GM21447 (cell line): ENCODE results near the gene DGKA.
"Not testable (repeated sequence)": the region's sequence is repeated elsewhere in the genome, so short reads cannot be mapped to it uniquely, and the experiment has no call there.

Experiments
- ATAC-seq: cut with Tn5 transposase; IDR thresholded peaks from one replicate; pipeline ENCODE4 v1.9.1; 2021; ENCODE audit not compliant: unreplicated experiment

Gene DGKA

DNA sequence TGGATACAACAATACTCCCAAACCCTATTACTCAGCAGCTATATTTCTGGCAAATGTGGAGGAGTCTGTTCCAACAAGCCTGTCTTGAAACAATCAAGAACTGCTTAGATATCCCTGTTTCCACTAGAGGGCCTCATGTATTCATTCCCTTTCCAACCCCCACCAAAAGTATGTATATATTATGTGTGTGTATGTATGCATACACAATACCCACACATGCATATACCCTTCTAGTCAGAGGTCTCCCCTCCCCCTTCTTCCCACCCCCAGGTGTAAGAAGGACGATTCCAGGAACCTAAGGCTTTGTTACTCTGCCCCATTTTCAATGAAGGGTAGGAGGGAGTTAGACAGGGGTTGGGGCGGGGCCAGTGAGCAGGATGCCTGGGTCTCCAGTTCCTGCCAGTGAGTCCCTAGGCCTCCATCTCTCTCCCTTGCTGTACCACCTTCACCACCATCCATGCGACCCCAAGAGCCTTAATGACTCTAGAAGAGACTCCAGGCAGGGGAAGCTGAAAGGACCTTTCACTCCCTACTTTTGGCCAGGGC is at the start of gene DGKA:
Gene DGKA, plus strand, starts transcription at position 392 of the 546 bp plus-strand sequence. CDS start 5,342 bp downstream, outside the sequence.
- ATAC-seq: no peak

DNA sequence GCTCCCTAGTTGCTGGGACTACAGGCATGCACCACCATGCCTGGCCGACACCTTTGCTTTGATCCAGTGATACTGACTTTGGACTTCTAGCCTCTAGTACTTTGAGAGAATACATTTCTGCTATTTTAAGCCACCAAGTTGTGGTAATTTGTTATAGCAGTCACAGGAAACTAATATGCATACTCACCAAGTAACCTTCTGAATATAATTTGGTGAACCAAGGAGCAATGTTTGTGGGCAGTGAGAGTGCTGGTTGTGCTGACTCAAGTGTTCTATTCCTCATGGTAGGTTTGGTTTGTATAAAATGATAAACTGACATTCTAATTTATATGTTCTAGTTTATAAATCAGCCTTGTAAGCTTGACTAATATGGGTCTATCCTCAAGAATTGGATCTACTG is 45.8 kb upstream of the DGKA start:
- no peak for ATAC-seq

DNA sequence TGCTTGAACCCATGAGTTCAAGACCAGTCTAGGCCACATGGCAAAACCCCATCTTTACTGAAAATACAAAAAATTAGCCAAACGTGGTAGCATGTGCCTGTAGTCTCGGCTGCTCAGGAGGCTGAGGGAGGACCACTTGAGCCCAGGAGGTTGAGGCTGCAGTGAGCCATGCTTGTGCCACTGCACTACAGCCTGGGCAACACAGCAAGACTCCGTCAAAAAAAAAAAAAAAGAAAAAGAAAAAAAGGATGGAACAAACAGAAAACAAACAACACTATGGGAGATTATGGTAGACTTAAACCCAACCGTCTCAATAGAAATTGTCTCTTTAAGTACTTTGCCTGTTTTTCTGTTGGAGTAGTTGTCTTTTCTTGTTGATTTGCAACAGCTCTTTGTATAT is 39.7 kb upstream of the DGKA start:
- no peak for ATAC-seq

DNA sequence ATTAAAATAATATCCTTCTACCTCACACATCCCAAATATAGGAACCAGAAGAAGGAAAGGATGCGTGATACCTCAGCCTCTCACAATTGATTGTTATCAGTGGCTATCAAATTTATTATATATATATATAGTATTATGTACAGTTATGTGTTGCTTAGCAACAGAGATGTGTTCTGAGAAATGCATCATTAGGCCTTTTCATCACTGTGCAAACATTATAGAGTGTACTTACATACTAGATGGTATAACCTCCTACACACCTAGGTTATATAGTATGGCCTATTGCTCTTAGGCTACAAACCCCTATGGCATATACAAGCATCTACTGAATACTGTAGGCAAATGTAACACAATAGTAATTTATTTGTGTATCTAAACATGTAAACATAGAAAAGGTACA is 37.2 kb upstream of the DGKA start:
- no peak for ATAC-seq

DNA sequence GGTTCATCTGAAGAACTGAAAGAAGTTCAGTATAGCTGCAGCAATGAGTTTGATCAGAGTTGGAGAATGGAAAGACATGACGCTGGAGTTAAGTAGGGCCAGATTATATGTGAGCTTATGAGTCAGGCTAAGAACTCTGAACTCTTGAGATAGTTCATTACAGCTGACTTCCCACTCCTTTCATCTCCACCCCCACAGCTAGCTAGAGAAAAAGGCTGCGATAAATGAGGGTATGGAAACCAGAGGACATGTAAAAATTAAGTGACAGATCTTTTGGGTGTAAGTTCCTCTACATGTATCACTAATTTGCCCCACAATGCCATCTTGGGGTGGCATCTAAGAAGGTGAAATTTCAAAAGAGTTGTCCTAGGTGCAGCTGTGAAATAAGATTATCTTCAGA is 31.9 kb upstream of the DGKA start:
- no peak for ATAC-seq

DNA sequence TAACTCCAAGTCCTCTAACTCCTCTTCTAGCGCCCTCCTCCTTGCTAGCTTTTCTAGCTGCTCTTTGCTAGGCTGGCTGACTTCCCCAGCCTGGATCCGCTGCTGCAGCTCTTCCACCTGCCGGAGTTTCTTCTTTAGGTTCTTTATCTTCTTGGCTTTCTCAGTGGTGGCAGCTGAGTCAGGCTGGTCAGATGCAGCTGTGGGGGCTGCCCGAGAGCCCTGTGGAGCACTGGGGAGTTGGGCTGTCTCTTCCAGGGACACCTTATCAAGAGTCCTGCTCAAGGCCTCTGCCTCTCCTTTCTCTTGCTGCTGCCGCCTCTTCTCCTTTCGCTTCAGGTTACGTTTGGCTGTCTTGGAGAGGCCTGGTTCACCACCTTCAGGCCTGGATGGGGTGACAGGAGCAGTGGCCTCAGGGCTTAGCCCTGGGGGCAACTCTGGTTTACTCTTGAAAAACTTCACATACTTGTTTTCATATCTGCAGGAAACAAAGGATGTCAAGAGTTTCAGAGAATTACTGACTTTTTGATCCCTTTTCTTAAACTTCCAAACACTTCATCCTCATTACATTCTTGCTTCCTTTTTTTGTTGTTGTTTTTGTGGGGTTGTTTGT is 29.0 kb upstream of the DGKA start:
- ATAC-seq: no peak

DNA sequence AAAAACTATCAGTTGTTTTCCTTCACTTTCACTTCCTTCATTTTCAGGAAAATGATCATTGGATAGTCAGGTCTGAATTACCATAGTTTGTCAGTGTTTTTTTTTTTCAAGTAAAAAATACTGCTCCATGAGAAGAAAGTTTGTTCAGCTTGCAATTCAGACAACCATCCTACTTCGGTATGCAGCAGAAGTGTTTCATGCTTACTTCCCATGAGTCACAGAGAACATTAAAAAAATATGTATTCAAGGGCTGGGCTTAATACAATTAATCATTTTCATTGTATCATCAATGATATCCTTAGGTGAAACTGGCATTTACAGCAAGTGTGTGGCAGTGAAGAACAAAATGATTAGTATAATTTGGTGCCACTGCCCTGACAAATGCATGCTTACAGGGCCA is 24.9 kb upstream of the DGKA start:
- ATAC-seq: no peak

DNA sequence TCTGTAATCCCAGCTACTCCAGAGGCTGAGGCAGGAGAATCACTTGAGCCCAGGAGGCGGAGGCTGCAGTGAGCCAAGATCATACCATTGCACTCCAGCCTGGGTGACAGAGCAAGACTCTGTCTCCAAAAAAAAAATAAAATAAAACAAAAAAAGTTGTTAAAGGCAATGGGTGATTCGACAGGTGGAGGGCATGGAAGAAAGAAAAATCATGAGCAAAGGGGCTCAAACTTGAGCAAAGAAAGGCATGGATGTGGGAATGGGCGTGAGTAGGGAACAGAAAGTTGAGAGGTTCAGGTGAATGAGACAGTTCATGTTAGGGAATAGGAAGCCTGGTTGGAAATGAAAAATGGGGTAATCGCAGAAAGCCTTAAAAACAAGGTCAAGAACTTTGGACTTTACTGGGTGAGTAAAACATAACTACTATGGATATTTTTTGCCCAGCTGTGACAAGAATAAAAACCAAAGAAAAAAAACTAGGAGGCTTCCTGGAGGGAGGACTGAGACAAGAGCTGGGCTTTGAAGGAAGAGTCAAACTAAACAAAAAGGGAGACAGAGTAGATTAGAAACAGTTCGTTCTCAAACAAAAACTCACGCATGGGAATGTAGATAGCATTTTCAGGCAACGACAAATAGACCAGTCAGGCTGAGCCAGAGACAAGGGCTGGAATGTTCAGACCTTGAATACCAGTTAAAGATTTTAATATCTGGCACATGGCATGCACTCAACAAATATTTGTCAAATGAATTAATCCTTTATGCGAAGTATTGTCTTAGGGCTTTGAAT is 22.0 kb upstream of the DGKA start:
- ATAC-seq: no peak

DNA sequence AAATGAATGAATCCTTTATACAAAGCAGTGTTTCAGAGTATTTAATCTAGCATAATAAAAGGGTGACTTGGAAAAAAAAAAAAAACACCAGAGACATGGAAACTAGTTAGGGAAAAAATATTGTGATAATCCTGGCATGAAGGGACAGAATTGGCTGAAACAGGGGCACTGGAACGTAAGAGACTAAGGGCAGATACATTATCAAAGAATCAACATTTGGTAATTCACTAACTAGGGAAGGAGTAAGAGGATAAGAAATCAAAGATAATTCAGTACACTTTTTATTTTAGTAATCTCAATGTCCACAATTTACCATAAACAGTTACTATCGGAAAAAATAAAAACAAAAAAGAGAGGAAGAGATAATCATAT is 21.5 kb upstream of the DGKA start:
- no peak for ATAC-seq

DNA sequence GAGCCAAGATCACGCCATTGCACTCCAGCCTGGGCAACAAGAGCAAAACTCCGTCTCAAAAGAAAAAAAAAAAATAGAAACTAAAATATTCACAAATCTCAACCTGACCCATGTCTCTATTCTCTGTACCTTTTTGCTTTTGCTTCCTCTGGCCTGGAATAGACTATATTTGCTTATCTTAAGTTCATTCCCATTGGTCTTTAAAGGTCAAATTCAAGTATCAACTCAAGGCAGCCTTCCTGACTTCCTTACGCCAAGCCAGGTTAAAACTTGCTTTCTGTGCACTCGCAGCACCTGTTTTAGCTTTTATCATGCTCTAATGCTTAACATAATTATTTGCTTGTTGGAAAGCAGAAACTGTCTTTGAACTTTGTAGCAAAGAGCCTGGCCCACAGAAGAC is 18.1 kb upstream of the DGKA start:
- ATAC-seq: no peak

DNA sequence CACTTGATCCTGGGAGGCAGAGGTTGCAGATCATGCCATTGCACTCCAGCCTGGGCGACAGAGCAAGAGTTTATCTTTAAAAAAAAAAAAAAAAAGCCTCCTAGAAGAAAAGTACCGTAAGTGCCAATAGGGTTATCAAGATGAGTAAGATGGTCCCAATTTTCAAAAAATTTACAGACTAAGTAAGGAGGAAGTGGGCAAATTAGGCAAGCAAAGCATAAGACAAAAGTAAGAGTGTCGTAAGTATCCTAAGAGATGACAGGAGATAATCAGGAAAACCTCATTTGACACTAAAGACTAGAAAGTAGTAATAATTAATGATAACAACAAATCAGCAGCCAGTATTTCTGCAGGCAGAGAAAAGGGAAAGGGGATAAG is 15.5 kb upstream of the DGKA start:
- no peak for ATAC-seq

DNA sequence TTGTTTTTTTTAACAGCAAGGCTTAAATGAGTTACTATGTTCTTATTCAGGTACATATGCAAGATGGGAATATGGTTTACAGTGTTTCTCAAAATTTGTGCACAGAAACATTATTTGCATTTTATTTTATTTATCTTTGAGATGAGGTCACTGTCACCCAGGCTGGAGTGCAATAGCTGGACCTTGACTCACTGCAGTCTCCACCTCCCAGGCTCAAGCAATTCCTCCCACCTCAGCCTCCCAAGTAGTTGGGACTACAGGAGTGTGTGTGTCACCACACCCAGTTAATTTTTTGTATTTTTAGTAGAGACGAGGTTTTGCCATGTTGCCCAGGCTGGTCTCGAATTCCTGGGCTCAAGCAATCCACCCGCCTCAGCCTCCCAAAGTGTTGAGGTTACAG is 11.9 kb upstream of the DGKA start:
- not testable (repeated sequence) for ATAC-seq

DNA sequence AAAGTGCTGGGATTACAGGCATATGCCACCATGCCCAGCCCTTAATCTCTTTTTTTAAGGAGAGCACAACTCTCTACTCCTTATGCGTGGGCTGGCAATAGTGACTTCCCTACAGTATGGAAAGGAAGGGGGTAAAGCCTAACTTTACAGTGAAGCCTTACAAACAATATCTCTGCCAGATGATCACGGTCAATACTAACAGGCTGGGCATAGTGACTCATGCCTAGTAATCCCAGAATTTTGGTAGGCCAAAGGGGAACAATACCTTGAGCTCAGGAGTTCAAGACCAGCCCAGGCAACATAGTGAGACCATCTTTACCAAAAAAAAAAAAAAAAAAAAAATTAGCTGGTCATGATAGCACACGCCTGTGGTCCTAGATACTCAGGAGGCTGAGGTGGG is 8.8 kb upstream of the DGKA start:
- no peak for ATAC-seq

DNA sequence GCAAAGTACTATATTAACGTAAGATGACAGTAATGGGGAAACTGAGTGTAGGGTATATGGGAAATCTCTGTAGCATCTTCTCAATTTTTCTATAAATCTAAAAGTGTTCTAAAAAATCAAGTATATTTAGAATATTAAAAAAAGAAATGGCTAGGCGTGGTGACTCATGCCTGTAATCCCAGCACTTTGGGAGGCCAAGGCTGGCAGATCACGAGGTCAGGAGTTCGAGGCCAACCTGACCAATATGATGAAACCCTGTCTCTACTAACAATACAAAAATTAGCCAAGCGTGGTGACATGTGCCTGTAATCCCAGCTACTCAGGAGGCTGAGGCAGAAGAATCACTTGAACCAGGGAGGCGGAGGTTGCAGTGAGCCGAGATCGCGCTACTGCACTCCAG is 7.3 kb upstream of the DGKA start:
- not testable (repeated sequence) for ATAC-seq

DNA sequence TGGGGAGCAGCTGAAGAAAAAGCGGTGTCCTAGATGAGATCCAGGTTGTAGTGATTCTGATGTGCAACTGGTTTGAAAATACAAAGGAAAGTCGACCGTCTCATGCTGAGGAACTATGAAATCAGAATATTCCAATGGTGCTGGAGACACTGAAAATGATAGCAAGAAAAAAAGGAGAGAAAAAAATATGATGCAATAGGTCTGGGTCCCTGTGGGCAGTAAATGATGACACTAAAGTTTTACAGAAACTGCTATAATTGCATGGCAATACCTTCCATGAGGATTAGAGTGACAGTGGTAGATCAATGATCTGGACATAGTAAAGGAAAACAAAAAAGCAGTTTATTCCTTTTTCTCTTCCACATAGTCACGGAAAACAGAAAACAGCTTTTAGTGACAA is 5.6 kb upstream of the DGKA start:
- ATAC-seq: no peak

DNA sequence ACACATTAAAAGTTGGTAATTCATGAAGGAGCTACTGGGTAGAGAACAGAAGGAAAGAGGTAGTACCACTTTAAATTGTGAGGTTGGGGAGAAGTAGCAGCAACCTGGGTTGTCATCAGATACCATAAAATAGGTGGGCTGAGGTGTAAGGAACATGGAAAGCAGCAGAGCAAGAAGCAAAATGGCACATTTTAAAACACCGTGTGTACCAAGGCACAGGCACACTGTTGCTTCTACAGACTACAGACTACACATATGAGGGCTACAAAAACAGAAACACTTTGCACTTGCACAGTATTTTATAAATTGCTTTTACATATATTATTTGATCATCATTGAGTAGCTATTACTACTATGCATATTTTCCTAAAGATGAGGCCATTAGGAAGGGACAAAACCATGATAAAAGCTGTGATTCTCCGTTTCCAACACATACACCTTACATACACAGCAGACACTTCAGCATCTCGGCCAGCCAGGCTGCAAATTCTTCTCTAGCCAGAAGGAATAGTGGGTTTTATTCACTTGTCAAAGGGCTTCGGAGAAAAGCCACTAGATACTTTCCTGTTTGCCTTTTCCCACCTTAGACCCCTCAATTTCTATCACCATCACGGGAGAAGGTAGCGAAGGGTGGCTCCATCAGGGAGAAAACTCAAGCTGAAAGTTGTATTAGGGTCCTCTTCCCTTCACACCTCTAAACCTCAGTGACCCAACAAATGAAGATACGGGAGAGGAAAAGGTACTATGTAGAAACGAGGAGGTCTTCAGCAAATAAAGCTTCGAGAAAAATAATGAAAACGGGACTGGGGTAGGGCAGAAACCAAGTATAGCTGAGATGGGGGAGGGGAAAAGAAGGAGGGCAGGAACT is 4.9 kb upstream of the DGKA start:
- ATAC-seq: peak; percentile 2

DNA sequence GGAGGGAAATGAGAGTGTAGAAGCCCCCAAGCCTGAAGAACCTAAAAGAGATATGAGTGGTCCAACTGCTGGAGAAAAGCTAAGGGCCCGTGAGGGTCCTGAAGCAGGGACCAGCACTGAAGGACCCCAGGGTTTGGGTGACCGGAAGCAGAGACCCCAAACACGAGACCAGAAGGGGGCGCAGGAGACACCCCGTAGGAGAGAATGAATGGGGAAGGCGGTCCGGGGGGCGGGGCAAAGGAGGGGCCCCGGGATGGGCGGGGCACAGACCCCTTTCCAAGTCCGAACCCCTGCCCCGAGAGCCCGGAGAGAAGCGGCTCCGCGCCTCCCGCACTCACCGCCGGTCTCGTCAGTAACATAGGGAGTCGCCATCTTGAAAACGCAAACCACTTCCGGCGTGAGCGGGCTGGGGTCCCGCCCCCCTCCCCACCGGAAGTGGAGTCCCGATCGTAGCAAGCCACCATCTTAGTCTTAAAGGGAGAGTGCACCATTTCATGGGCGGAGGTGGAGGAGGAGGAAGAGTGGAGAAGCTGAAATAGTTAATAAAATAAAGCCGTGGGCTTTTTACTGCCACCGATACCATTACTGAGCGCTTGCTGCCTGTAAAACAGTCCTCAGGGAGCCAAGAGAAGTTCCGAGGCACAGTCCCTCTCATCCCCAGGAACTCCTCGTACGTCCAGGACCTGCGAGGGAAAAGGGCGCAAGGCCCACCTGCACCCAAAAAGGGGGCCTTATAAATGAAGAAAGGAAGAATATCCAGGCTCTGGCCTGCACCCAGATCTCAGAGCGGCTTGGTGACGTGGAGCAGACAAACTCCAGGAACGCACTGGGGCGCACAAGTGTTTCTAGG is 4.0 kb upstream of the DGKA start:
- ATAC-seq: peak; percentile 39

DNA sequence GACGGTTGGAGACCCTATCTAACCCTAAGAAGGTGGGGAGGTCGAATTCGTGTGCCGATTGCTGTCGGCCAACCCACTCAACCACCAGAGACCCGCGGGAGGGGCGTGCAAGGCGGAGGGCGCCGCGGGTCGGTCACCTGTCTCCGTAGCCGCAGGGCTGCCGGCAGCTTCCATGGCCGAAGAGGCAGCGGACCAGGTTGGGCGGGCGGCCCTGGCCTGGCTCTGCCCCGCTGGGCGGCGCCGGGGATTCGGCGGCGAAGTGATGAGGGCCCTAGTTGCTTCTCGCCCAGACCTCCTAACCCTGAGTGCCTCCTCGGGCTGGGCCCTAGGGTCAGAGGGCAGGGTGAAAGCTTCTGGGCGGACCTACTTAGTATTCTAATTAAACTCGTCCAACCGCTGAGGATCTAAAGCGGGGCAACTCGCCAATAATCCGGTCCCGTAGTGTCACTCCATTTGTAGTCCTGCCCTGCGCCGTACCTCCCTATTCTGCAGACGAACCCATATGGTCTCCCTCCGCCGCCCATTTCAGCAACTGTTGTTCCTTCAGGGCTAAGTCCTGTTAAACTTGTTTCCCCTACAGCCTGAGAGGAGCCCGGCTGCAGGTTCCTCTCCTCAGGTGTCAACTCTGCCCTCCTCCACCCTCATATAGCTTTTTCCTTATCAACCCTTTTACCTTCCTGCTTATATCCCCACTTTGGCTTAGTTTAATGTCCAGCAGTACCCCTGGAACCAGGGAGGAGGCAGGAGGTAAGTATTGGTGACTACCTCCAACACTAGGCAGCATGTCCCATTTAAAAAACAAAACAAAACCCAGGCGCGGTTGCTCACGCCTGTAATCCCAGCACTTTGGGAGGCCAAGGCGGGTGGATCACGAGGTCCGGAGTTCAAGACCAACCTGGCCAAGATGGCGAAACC is 3.1 kb upstream of the DGKA start, which contains the start of gene PYM1:
Gene PYM1, minus strand, starts transcription at position 307 of the 915 bp plus-strand sequence. Its CDS starts 133 bp downstream, at position 174.
- peak; percentile 34 for ATAC-seq

DNA sequence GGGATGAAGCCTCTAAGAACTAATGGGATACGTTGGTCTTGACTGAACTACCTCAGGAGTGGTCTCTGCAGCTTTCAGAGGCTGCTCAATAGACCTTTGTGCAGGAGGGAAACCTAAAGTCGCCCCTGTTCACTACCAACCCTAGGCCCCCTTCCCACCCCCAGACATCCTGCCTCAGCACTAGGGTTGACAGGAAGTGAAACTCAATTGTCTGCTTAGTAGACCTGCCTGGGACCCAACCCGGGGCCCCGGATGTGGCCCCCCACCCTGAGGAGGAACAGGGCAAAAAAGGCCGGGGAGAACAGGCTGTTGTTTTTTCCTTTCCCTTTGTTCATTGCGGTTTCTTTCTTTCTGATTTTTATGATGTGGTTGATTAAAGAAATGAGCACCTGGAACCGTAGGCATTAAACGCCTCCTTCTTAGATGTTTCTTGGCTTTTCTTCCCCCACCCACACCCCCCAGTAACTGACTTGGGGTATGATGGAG is 1.6 kb upstream of the DGKA start:
- peak; percentile 37 for ATAC-seq
